PC-9 (cell line): ENCODE measurements around the gene ADISSP.

Experiments used
- CTCF ChIP-seq: fragments of 200-600 bp; sonication (generic); conservative IDR thresholded peaks from 2 replicates; pipeline ENCODE4 v1.6.1; 2017; ENCODE audit warnings: mixed run types, antibody characterized with exemption, mild to moderate bottlenecking, moderate library complexity
- EZH2 ChIP-seq: fragments of 200-600 bp; sonication (generic); IDR thresholded peaks from 2 replicates; pipeline ENCODE4 v1.8.0; 2017; ENCODE audit warnings: antibody characterized with exemption, low read depth

- TF ChIP-seq EZH2 = no peak
- TF ChIP-seq CTCF = no peak
Observed at GRCh38 chr20:3803854-3804253, 36.3 kb upstream of the ADISSP start.
